DMS79 treated with DMSO at 0.1 percent for 48 hours (cell line): ENCODE results near the gene ING1.
"Not testable (repeated sequence)": the region's sequence is repeated elsewhere in the genome, so short reads cannot be mapped to it uniquely, and the experiment has no call there.

Experiments
- DNase-seq: peaks from one replicate; lab custom pipeline; 2025; lab: John Stamatoyannopoulos, UW

Gene ING1

GRCh38 chr13:110713642-110713952 is at the start of gene ING1:
TSS of gene ING1 (plus strand) at chr13:110713700. CDS start at chr13:110714150, 450 bp downstream.
- no peak for DNase-seq

DNA sequence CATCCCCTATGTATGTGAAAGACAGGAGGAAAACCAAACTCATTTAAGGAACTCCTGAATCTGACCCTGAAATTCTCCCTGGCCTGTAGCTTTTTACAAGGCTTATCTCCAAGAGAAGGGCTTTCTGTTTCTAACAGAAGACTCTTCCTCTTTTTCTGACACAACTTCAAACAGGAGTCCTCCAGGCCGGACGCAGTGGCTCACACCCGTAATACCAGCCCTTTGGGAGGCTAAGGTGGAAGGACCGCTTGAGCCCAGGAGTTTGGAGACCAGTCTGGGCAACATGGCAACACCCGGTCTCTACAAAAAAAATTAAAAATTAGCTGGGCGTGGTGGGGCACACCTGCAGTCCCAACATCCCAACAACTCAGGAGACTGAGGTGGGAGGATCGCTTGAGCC is 49.5 kb upstream of the ING1 start:
- DNase-seq, result no peak

GRCh38 chr13:110664673-110665072 is 48.8 kb upstream of the ING1 start:
- DNase-seq, result no peak

DNA sequence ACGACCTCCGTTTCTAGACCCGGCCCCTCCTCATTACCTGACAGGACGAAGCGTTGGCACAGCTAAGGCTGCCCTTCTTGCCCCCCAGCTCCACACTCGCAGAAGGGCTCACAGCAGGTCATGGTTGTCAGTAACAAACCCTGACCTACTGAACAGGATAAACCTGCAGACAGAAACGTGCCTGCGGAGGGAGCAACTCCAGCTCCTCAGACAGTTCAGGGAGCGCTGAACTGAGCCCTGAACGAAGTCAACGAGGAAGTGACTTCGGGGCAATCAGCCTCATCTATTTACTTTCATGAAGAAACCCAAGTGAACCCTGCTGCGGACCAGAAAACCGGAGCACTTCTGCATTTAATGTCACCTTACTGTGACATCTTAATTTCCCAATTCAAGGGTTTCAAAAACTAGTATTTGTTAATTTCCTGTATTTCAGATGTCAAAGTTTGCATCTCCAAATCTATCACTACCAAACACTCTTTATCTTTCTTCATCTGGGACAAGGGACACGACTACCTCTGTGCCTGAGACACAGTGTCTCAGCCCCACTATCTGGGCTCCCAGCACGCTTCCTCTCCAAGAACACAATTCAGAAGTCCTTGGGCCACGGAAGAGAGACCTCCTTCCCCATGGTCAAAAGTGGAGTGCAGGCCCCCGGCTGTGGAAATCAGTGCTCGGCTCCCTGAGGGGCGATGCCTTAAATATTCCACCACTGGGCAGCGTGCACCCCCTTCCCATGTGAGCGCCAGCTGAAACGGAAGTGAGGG is 47.8 kb upstream of the ING1 start:
- DNase-seq, result no peak

DNA sequence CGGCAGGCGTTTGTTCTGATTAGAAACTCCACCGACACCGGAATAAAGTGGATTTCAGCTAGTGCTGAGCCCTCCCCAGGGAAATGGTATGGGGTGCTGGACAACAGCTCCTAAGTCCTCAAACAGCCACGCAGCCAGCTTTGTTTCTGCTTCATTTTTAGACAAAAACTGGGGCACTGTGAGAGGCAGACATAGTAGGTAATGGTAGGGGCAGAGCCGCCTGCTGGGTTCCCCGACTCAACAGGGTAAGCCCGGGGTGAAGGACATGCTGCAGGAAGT is 47.3 kb upstream of the ING1 start:
- DNase-seq, result no peak

- no peak for DNase-seq
Observed at GRCh38 chr13:110669036-110669435, 44.5 kb upstream of the ING1 start.

GRCh38 chr13:110669814-110670213 is 43.7 kb upstream of the ING1 start:
- not testable (repeated sequence) for DNase-seq

- no peak for DNase-seq
Observed at GRCh38 chr13:110676595-110677587, 36.6 kb upstream of the ING1 start.

GRCh38 chr13:110677731-110678545 is 35.6 kb upstream of the ING1 start:
- DNase-seq, result no peak

- DNase-seq, result no peak
Observed at GRCh38 chr13:110680852-110681251, 32.6 kb upstream of the ING1 start.

GRCh38 chr13:110681868-110682550 is 31.5 kb upstream of the ING1 start:
- DNase-seq, result no peak

DNA sequence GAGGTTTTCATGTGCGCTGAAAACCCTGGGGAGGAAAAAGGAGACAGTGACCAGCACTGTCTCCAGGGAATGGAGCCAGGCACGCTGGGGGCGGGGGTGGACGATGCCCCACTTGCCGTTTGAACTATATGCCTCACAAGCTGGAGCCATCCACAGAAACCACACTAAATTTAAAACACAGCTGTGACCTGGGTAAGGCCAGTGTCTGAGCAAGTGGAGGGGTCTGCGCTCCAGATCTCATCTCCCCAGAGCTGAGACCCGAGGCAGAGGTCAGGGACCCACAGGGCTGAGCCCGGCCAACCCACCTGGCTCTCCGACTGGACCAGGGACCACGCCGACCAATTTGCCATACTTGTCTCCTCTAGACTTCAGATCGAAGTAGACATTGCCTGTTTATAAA is 30.8 kb upstream of the ING1 start:
- DNase-seq, result no peak

DNA sequence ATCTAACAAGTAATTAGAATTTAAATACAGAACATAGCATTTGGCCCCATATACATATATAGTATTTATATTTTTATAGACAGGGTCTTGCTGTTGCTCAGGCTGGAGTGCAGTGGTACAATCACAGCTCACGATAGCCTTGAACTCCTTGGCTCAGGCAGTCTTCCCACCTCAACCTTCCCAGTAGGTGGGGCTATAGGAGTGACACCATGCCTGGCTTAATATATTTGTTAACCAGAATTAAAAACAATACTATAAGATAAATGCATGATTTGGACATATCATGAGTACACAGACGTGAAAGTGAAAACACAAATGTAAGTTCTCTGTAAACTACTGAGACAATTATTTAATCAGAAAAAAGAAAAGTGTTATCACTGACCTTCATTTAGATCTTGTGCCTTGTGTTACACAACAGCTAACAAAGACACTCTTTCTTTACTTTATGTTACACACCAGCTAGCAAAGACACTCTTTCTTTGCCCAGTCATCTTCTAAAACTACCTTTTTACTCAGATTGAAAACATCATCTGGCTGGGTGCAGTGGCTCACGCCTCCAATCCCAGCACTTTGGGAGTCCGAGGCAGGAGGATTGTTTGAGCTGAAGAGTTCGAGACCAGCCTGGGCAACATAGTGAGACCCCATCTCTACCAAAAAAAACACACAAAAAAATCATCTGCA is 30.2 kb upstream of the ING1 start:
- no peak for DNase-seq

DNA sequence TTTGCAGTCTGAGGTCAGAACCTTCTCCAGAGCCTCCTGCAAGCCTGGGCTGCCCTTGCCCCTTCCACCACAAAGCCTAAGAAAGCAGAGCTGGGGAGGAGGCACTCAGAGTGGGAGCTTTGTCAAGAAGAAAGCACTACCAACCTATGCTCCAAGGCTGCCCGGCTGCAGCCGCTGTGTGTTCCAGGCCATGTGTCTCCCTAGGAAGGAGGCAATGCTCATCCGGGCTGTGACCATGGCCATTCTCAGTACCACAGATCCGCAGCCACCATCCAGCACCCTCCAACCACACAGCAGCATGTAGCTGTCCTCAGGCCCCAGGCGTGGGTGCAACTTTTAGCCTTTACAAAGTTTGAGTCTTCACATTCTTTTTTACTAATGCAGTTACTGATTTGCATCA is 29.6 kb upstream of the ING1 start:
- DNase-seq, result no peak

- DNase-seq, result no peak
Observed at GRCh38 chr13:110684388-110685056, 29.0 kb upstream of the ING1 start.

- DNase-seq, result no peak
Observed at GRCh38 chr13:110685305-110686020, 28.0 kb upstream of the ING1 start.

- DNase-seq, result no peak
Observed at GRCh38 chr13:110687736-110688135, 25.8 kb upstream of the ING1 start.

DNA sequence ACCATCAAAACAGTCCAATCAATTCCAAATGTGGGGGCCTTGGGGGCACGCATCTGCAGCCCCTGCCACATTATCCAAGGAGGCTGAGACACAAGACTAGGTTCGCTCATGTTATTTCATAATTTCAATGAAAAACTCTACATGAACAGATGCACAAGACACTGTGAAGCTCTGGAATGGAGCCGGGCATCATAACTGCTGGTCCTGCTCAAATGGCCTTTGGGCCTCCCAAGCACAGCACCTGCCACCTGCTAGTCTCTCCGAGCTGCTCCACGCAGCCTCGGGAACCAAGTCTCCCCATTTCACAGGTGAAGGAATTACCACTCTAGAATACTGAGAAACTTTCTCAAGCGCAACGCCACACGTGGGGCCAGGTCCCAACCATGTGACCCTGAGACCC is 24.5 kb upstream of the ING1 start:
- DNase-seq, result no peak

- no peak for DNase-seq
Observed at GRCh38 chr13:110689711-110690110, 23.8 kb upstream of the ING1 start.

GRCh38 chr13:110690516-110690915 is 23.0 kb upstream of the ING1 start:
- no peak for DNase-seq
